Osteocyte (in vitro differentiated cells): ENCODE measurements around the gene TBX20. TPM values are rescaled to one million over a fixed set of nuclear protein-coding genes. Genes with fewer than 3 reads are reported as not detected.

Experiments used
- DNase-seq: peaks from one replicate; pipeline ENCODE4 v3.0.0; 2021; ENCODE audit warnings: mixed read lengths; ENCODE audit not compliant: unreplicated experiment; ENCODE audit errors: extremely low spot score
- H3K27ac Mint-ChIP-seq: one replicate; pipeline ENCODE4 v1.8.0; 2021; ENCODE audit warnings: mild to moderate bottlenecking, mixed read lengths; ENCODE audit not compliant: unreplicated experiment
- H3K27me3 Mint-ChIP-seq: one replicate; pipeline ENCODE4 v1.8.0; 2021; ENCODE audit warnings: mixed read lengths; ENCODE audit not compliant: unreplicated experiment
- H3K36me3 Mint-ChIP-seq: one replicate; pipeline ENCODE4 v1.8.0; 2021; ENCODE audit warnings: mixed read lengths; ENCODE audit not compliant: unreplicated experiment
- H3K4me1 Mint-ChIP-seq: one replicate; pipeline ENCODE4 v1.8.0; 2021; ENCODE audit warnings: mixed read lengths; ENCODE audit not compliant: unreplicated experiment
- H3K4me3 Mint-ChIP-seq: one replicate; pipeline ENCODE4 v1.8.0; 2021; ENCODE audit warnings: mild to moderate bottlenecking, moderate library complexity, mixed read lengths; ENCODE audit not compliant: unreplicated experiment
- H3K9me3 Mint-ChIP-seq: one replicate; pipeline ENCODE4 v1.8.0; 2021; ENCODE audit warnings: mixed read lengths; ENCODE audit not compliant: unreplicated experiment
- CTCF ChIP-seq: fragments of 200-600 bp; sonication (generic); IDR thresholded peaks from 2 replicates; pipeline ENCODE4 v1.5.0; 2021; ENCODE audit warnings: antibody characterized with exemption, mild to moderate bottlenecking, moderate library complexity
- total RNA-seq: library from RNA; stranded (reverse); gene quantifications from 2 replicates; pipeline ENCODE4 v1.2.1, GENCODE V29; 2021

The TBX20 gene
- total RNA-seq, 1 donor from 2014 or later: not detected

- Mint-ChIP-seq H3K27me3 (peaks cover 13% of the 10 kb centered on the region), H3K27ac (no peak overlapping the region), H3K9me3 (no peaks in the 10 kb centered on the region), H3K4me1 (no peaks in the 10 kb centered on the region), H3K4me3 (no peak overlapping the region), H3K36me3 (no peaks in the 10 kb centered on the region)
- TF ChIP-seq CTCF: no peak
- no peak for DNase-seq
These were observed 27.0 kb upstream of the TBX20 start for GRCh38 chr7:35280902-35281301.

- no peak for TF ChIP-seq CTCF
- Mint-ChIP-seq H3K36me3 (no peaks in the 10 kb centered on the region), H3K9me3 (no peaks in the 10 kb centered on the region), H3K27me3 (peaks cover 21% of the 10 kb centered on the region), H3K4me3 (no peak overlapping the region), H3K4me1 (no peaks in the 10 kb centered on the region), H3K27ac (no peak overlapping the region)
- no peak for DNase-seq
These were observed 23.5 kb upstream of the TBX20 start for GRCh38 chr7:35277359-35277758.

- TF ChIP-seq CTCF: no peak
- Mint-ChIP-seq H3K4me3 (no peak overlapping the region), H3K27me3 (peaks cover 17% of the 10 kb centered on the region), H3K9me3 (no peaks in the 10 kb centered on the region), H3K36me3 (no peaks in the 10 kb centered on the region), H3K27ac (no peak overlapping the region), H3K4me1 (no peaks in the 10 kb centered on the region)
- no peak for DNase-seq
These were observed 18.3 kb upstream of the TBX20 start for GRCh38 chr7:35272246-35272645.

- TF ChIP-seq CTCF: no peak
- no peaks in the 10 kb centered on the region for H3K9me3 Mint-ChIP-seq
- no peak for DNase-seq
- H3K27ac Mint-ChIP-seq: no peak overlapping the region
- H3K27me3 Mint-ChIP-seq: peaks cover 27% of the 10 kb centered on the region
- no peaks in the 10 kb centered on the region for H3K4me1 Mint-ChIP-seq
- H3K4me3 Mint-ChIP-seq: no peak overlapping the region
- no peaks in the 10 kb centered on the region for H3K36me3 Mint-ChIP-seq
These were observed 15.1 kb upstream of the TBX20 start for GRCh38 chr7:35268953-35269352.

- no peak for TF ChIP-seq CTCF
- H3K27ac Mint-ChIP-seq: no peak overlapping the region
- peaks cover 35% of the 10 kb centered on the region for H3K27me3 Mint-ChIP-seq
- no peak for DNase-seq
- no peak overlapping the region for H3K4me3 Mint-ChIP-seq
- no peaks in the 10 kb centered on the region for H3K4me1 Mint-ChIP-seq
- no peaks in the 10 kb centered on the region for H3K9me3 Mint-ChIP-seq
- H3K36me3 Mint-ChIP-seq: no peaks in the 10 kb centered on the region
These were observed 13.5 kb upstream of the TBX20 start for GRCh38 chr7:35267411-35267810.
